Nephron (organoid): Measurements from ENCODE around the gene PARD3.

Experiments used
- H3K27ac Mint-ChIP-seq, 3 experiments: 2 replicates each; pipeline ENCODE4 v1.8.0; 2020; ENCODE audit warnings: mixed read lengths in 3 of 3, mild to moderate bottlenecking in 2 of 3, moderate library complexity in 1 of 3
- H3K27me3 Mint-ChIP-seq: 2 replicates; pipeline ENCODE4 v1.8.0; 2021; ENCODE audit warnings: low read depth, mild to moderate bottlenecking, moderate library complexity, mixed read lengths
- H3K36me3 Mint-ChIP-seq: 2 replicates; pipeline ENCODE4 v1.8.0; 2020; ENCODE audit warnings: low read depth, mixed read lengths
- H3K4me1 Mint-ChIP-seq: 2 replicates; pipeline ENCODE4 v1.8.0; 2020; ENCODE audit warnings: mixed read lengths
- H3K4me3 Mint-ChIP-seq, 3 experiments: 2 replicates each; pipeline ENCODE4 v1.8.0; 2020; ENCODE audit warnings: mild to moderate bottlenecking in 3 of 3, mixed read lengths in 3 of 3, moderate library complexity in 2 of 3
- H3K9me3 Mint-ChIP-seq: 2 replicates; pipeline ENCODE4 v1.8.0; 2020; ENCODE audit warnings: mixed read lengths
- TF ChIP-seq, protein P1 (sequence below), 3 experiments: fragments of 200-600 bp; sonication (generic); IDR thresholded peaks; one replicate each; pipeline ENCODE4 v1.5.0; 2021; ENCODE audit warnings: antibody characterized with exemption in 3 of 3; ENCODE audit not compliant: unreplicated experiment in 3 of 3

The PARD3 gene

GRCh38 chr10:34152434-34152833 lies 662.7 kb downstream of the PARD3 start:
- Mint-ChIP-seq H3K36me3 (no peaks in the 10 kb centered on the region), H3K4me1 (peaks cover 34% of the 10 kb centered on the region), H3K4me3 (no peak overlapping the region), H3K27me3 (no peaks in the 10 kb centered on the region), H3K27ac (no peak overlapping the region), H3K9me3 (no peaks in the 10 kb centered on the region)
- TF ChIP-seq, protein P1, sequence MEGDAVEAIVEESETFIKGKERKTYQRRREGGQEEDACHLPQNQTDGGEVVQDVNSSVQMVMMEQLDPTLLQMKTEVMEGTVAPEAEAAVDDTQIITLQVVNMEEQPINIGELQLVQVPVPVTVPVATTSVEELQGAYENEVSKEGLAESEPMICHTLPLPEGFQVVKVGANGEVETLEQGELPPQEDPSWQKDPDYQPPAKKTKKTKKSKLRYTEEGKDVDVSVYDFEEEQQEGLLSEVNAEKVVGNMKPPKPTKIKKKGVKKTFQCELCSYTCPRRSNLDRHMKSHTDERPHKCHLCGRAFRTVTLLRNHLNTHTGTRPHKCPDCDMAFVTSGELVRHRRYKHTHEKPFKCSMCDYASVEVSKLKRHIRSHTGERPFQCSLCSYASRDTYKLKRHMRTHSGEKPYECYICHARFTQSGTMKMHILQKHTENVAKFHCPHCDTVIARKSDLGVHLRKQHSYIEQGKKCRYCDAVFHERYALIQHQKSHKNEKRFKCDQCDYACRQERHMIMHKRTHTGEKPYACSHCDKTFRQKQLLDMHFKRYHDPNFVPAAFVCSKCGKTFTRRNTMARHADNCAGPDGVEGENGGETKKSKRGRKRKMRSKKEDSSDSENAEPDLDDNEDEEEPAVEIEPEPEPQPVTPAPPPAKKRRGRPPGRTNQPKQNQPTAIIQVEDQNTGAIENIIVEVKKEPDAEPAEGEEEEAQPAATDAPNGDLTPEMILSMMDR (IDR thresholded peaks at IDR 0.05; ENCODE audit: unreplicated experiment in 3 of 3): no peak

DNA sequence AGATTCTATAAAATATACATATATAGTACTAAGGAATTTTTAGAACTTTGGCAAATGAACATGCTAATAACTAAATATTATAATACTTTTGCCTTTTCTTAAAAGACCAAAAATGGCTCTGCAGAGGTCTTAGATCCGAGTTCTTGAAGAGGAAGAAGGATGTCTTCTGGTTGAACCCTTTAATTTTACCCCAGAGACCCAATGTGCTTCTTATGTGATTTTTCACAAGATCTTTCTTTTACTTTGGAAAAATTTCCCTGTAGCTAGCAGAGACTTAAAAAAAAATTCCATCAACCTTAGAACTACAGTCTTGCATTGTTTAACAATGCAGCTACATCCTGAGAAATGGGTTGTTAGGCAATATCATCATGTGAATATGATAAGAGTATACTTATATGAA lies 663.2 kb downstream of the PARD3 start:
- H3K36me3 Mint-ChIP-seq: no peaks in the 10 kb centered on the region
- no peaks in the 10 kb centered on the region for H3K9me3 Mint-ChIP-seq
- H3K27ac Mint-ChIP-seq: no peak overlapping the region
- no peaks in the 10 kb centered on the region for H3K27me3 Mint-ChIP-seq
- peaks cover 29% of the 10 kb centered on the region for H3K4me1 Mint-ChIP-seq
- H3K4me3 Mint-ChIP-seq: no peak overlapping the region
- TF ChIP-seq, protein P1 (IDR thresholded peaks at IDR 0.05; ENCODE audit: unreplicated experiment in 3 of 3): no peak

DNA sequence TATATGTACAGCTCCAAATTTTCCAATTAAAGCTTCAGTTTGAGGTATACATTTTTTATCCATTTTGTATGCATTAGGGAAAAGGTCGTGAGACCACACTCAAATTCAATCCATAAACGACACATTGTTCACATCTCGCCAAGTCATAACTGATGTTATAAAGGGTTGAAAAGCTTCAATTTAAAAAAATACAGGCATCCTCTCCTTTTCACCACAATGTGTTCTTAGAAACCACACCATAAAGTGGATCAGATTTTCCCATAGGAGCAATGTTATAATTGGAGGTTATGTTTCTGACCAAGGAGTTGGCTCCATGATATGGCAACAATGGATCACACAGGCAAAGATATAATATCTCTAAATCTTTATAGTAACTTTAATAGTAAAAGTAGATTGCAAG lies 663.6 kb downstream of the PARD3 start:
- H3K9me3 Mint-ChIP-seq: no peaks in the 10 kb centered on the region
- H3K27me3 Mint-ChIP-seq: no peaks in the 10 kb centered on the region
- peaks cover 24% of the 10 kb centered on the region for H3K4me1 Mint-ChIP-seq
- H3K36me3 Mint-ChIP-seq: no peaks in the 10 kb centered on the region
- H3K27ac Mint-ChIP-seq: no peak overlapping the region
- H3K4me3 Mint-ChIP-seq: no peak overlapping the region
- TF ChIP-seq, protein P1 (IDR thresholded peaks at IDR 0.05; ENCODE audit: unreplicated experiment in 3 of 3): no peak

DNA sequence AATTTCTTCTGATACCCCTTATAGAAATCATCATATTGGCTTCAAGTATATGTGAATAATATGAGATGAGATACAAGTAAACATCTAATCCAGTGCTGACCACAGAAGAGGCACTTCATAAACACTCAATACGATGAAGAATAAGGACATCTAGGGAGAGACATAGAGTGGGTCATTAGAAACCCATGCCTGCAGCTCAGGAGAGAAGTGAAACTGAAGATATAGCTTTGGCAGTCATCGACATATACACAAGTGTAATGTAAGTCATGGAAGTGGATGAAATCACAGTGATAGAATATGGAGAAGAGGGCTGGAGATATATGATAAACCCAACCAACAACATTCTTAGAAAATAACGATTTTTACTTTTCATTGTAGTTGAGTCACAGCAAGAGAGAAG lies 665.0 kb downstream of the PARD3 start:
- H3K36me3 Mint-ChIP-seq: peaks cover 8% of the 10 kb centered on the region
- H3K4me1 Mint-ChIP-seq: peaks cover 28% of the 10 kb centered on the region
- TF ChIP-seq, protein P1 (IDR thresholded peaks at IDR 0.05; ENCODE audit: unreplicated experiment in 3 of 3): no peak
- H3K9me3 Mint-ChIP-seq: peaks cover 5% of the 10 kb centered on the region
- H3K27me3 Mint-ChIP-seq: no peaks in the 10 kb centered on the region
- no peak overlapping the region for H3K27ac Mint-ChIP-seq
- no peak overlapping the region for H3K4me3 Mint-ChIP-seq

GRCh38 chr10:34148305-34148657 lies 666.8 kb downstream of the PARD3 start:
- Mint-ChIP-seq H3K27me3 (no peaks in the 10 kb centered on the region), H3K4me1 (peaks cover 13% of the 10 kb centered on the region), H3K27ac (no peak overlapping the region), H3K36me3 (peaks cover 8% of the 10 kb centered on the region), H3K9me3 (peaks cover 5% of the 10 kb centered on the region), H3K4me3 (no peak overlapping the region)
- TF ChIP-seq, protein P1 (IDR thresholded peaks at IDR 0.05; ENCODE audit: unreplicated experiment in 3 of 3): no peak

DNA sequence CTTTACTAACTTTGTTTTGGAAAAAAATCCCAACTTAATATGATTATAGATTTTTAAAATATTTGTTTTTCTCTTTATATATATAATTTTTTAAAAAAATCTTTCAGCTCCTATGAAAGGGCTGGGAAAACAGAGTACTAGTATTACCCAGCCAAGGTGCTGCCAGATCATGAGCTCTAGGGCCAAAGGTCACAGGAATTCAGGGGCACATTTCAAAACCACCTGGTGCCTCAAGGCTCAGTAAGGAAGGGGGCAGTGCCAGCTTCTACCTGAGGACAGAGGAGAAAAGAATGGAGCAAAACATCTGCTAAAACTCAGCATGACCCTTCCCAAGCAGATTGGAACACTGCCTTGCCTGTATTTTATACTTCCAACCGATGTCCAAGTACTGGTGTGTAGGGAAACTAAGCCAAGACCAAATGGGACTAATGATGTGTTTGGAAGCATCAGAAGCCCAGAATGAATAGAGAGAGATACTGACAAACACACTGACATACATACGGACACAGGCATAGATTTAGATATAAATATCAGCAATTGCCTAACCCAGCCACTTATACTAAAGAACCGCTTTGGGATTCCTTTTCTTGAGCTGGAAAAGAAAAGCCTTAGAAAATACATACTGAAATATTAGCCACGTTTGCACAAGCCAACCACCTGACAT lies 667.3 kb downstream of the PARD3 start:
- Mint-ChIP-seq H3K4me3 (no peak overlapping the region), H3K36me3 (peaks cover 8% of the 10 kb centered on the region), H3K27me3 (no peaks in the 10 kb centered on the region), H3K27ac (peak overlapping the region in 1 of 3 experiments; percentile 45), H3K4me1 (peaks cover 12% of the 10 kb centered on the region), H3K9me3 (peaks cover 5% of the 10 kb centered on the region)
- TF ChIP-seq, protein P1 (IDR thresholded peaks at IDR 0.05; ENCODE audit: unreplicated experiment in 3 of 3): no peak
